Neural cell (in vitro differentiated cells): ENCODE data around the gene SMIM38.

Experiments
- CTCF ChIP-seq: fragments of 450-650 bp; IDR thresholded peaks from 2 replicates; pipeline ENCODE4 v1.5.1; 2014; ENCODE audit warnings: antibody characterized with exemption, mild to moderate bottlenecking, moderate library complexity; ENCODE audit not compliant: poor library complexity, severe bottlenecking
- EP300 ChIP-seq: fragments of 450-650 bp; conservative IDR thresholded peaks from 2 replicates; pipeline ENCODE4 v1.6.1; 2014; ENCODE audit warnings: antibody characterized with exemption, mild to moderate bottlenecking, moderate library complexity; ENCODE audit not compliant: poor library complexity, severe bottlenecking
- EZH2 ChIP-seq: fragments of 200-600, 300-800 bp; shearing (Covaris generic), sonication (generic); IDR thresholded peaks from 2 replicates; pipeline ENCODE4 v1.6.1; 2014; ENCODE audit warnings: antibody characterized with exemption, low read length, borderline replicate concordance, mild to moderate bottlenecking; ENCODE audit not compliant: insufficient read depth, poor library complexity, severe bottlenecking
- POLR2AphosphoS5 ChIP-seq: IDR thresholded peaks from 2 replicates; pipeline ENCODE4 v1.6.1; 2012
- SMC3 ChIP-seq: fragments of 450-650 bp; conservative IDR thresholded peaks from 2 replicates; pipeline ENCODE4 v1.6.1; 2014; ENCODE audit warnings: antibody characterized with exemption, mild to moderate bottlenecking, moderate library complexity; ENCODE audit not compliant: poor library complexity
- TAF1 ChIP-seq: IDR thresholded peaks from 2 replicates; pipeline ENCODE4 v1.6.1; 2012; ENCODE audit warnings: low read depth

- TF ChIP-seq CTCF (no peak), EZH2 (no peak), SMC3 (no peak), EP300 (no peak), POLR2AphosphoS5 (no peak), TAF1 (no peak)
Observed at GRCh38 chr11:69171476-69172240, 15.9 kb downstream of the SMIM38 start.
